Measurements from ENCODE around the gene C16orf92. TPM values are rescaled to one million over a fixed set of nuclear protein-coding genes. Genes with fewer than 3 reads are reported as not detected.

C16orf92 gene
- total RNA-seq, 1 experiment from 2014 or later: not detected

DNA sequence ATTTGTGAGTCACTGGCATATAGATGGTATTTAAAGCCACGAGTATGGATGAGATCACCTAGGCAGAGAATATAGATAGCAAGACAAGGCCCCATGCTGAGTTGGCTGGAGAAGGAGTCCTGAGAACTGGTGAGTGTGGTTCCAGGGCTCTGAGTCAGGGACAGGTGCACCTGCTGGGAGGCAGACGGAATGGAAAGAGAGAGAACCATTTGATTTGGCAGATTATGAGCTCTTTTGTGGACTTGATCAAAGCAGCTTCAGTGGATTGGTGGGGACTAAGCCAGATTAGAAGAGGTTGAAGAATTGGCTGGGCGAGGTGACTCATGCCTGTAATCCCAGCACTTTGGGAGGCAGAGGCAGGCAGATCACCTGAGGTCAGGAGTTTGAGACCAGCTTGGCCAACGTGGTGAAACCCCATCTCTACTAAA is 4.3 kb upstream of the C16orf92 start:
- intact Hi-C loops (cut with micrococcal nuclease; ENCODE audit: unreplicated experiment): no loop called here
- Histone ChIP-seq H3K27ac (ENCODE audit: low read depth, low read length, poor library complexity, severe bottlenecking) (no peak overlapping the region), H3K9me3 (ENCODE audit: low read depth, low read length, poor library complexity, severe bottlenecking) (no peaks in the 10 kb centered on the region), H3K4me1 (ENCODE audit: insufficient read depth, low read length, poor library complexity, severe bottlenecking) (no peaks in the 10 kb centered on the region), H3K27me3 (replicated peaks; ENCODE audit: insufficient read depth, low read depth, low read length, poor library complexity) (no peaks in the 10 kb centered on the region), H3K36me3 (ENCODE audit: insufficient read depth, low read length, poor library complexity, severe bottlenecking) (no peaks in the 10 kb centered on the region), H3K4me3 (ENCODE audit: low read depth, low read length, poor library complexity, severe bottlenecking) (no peak overlapping the region)
- TF ChIP-seq EZH2 (IDR thresholded peaks at IDR 0.05; ENCODE audit: borderline replicate concordance, low read depth, low read length, poor library complexity, severe bottlenecking): no peak
- TF ChIP-seq, protein P1, sequence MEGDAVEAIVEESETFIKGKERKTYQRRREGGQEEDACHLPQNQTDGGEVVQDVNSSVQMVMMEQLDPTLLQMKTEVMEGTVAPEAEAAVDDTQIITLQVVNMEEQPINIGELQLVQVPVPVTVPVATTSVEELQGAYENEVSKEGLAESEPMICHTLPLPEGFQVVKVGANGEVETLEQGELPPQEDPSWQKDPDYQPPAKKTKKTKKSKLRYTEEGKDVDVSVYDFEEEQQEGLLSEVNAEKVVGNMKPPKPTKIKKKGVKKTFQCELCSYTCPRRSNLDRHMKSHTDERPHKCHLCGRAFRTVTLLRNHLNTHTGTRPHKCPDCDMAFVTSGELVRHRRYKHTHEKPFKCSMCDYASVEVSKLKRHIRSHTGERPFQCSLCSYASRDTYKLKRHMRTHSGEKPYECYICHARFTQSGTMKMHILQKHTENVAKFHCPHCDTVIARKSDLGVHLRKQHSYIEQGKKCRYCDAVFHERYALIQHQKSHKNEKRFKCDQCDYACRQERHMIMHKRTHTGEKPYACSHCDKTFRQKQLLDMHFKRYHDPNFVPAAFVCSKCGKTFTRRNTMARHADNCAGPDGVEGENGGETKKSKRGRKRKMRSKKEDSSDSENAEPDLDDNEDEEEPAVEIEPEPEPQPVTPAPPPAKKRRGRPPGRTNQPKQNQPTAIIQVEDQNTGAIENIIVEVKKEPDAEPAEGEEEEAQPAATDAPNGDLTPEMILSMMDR (conservative IDR thresholded peaks at IDR 0.05; ENCODE audit: low read depth, low read length): no peak
- DNase-seq (ENCODE audit: low spot score): no peak
- POLR2A ChIA-PET (ENCODE audit: low non-redundant PET): no interaction called here
- no TSS peak for BruUV-seq (replicated peaks)
- CTCF ChIA-PET: interaction anchor here (0.6 kb wide), 1 partner anchor 9 kb away, joined by 9 read pairs; no protein-coding TSS in a partner anchor

DNA sequence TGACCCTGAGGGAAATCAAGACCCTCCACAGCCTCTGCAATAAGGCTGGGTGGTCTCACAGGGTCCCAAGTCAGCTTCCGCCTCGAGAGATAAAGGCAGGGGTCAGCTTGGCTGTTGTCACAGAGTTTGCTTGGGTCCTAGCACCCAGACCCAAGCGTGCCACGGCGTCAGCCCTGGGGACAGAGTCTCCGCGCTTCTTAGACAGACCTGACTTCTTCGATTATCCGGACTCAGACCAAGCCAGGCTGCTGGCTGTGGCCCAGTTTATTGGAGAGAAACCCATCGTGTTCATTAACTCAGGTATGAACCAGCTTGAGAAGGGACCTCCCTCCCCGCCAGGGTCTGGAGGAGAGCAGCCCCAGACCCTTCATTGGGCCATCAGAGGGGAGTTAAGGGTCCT is 588 bp downstream of the C16orf92 start:
- no peak overlapping the region for H3K4me3 ChIP-seq (ENCODE audit: low read depth, low read length, poor library complexity, severe bottlenecking)
- H3K27ac ChIP-seq (ENCODE audit: low read depth, low read length, poor library complexity, severe bottlenecking): no peak overlapping the region
- POLR2A ChIA-PET (ENCODE audit: low non-redundant PET): interaction anchor here (0.6 kb wide), 1 partner anchor 621 kb away, joined by 7 read pairs; no protein-coding TSS in a partner anchor
- H3K9me3 ChIP-seq (ENCODE audit: low read depth, low read length, poor library complexity, severe bottlenecking): no peaks in the 10 kb centered on the region
- CTCF ChIA-PET: interaction anchor here (0.8 kb wide), 1 partner anchor 9 kb away, joined by 4 read pairs; no protein-coding TSS in a partner anchor
- no TSS peak for BruUV-seq (replicated peaks)
- no peaks in the 10 kb centered on the region for H3K27me3 ChIP-seq (replicated peaks; ENCODE audit: insufficient read depth, low read depth, low read length, poor library complexity)
- intact Hi-C loops (cut with micrococcal nuclease; ENCODE audit: unreplicated experiment): no loop called here
- no peak for TF ChIP-seq EZH2 (IDR thresholded peaks at IDR 0.05; ENCODE audit: borderline replicate concordance, low read depth, low read length, poor library complexity, severe bottlenecking)
- TF ChIP-seq, protein P1 (conservative IDR thresholded peaks at IDR 0.05; ENCODE audit: low read depth, low read length): no peak
- no peaks in the 10 kb centered on the region for H3K4me1 ChIP-seq (ENCODE audit: insufficient read depth, low read length, poor library complexity, severe bottlenecking)
- H3K36me3 ChIP-seq (ENCODE audit: insufficient read depth, low read length, poor library complexity, severe bottlenecking): no peaks in the 10 kb centered on the region
- no peak for DNase-seq (ENCODE audit: low spot score)

DNA sequence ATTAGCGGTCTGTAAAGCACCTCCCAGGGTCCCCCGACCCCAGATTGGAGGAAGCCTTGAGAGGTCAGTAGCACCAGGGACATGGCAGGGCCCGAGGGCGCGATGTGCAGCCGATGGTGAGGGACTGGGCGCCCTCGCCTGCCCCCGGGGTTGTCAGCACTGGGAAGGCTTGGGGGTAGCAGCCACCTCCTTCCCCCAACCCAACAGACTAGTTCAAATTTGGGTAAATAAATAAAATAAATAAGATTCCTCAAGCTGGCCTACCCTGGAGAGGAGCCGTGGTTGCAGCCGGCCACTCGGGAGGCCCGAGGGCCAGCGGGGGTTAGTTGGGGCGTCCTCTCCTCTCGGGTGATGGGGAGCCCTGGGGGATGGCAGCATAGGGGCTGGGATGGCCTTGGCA is 1.5 kb downstream of the C16orf92 start:
- H3K9me3 ChIP-seq (ENCODE audit: low read depth, low read length, poor library complexity, severe bottlenecking): no peaks in the 10 kb centered on the region
- no TSS peak for BruUV-seq (replicated peaks)
- no peak overlapping the region for H3K4me3 ChIP-seq (ENCODE audit: low read depth, low read length, poor library complexity, severe bottlenecking)
- DNase-seq (ENCODE audit: low spot score): no peak
- ChIA-PET CTCF (no interaction called here), POLR2A (ENCODE audit: low non-redundant PET) (no interaction called here)
- no peaks in the 10 kb centered on the region for H3K27me3 ChIP-seq (replicated peaks; ENCODE audit: insufficient read depth, low read depth, low read length, poor library complexity)
- no peaks in the 10 kb centered on the region for H3K36me3 ChIP-seq (ENCODE audit: insufficient read depth, low read length, poor library complexity, severe bottlenecking)
- TF ChIP-seq, protein P1 (conservative IDR thresholded peaks at IDR 0.05; ENCODE audit: low read depth, low read length): no peak
- no peak for TF ChIP-seq EZH2 (IDR thresholded peaks at IDR 0.05; ENCODE audit: borderline replicate concordance, low read depth, low read length, poor library complexity, severe bottlenecking)
- no peak overlapping the region for H3K27ac ChIP-seq (ENCODE audit: low read depth, low read length, poor library complexity, severe bottlenecking)
- H3K4me1 ChIP-seq (ENCODE audit: insufficient read depth, low read length, poor library complexity, severe bottlenecking): no peaks in the 10 kb centered on the region
- intact Hi-C loops (cut with micrococcal nuclease; ENCODE audit: unreplicated experiment): no loop called here

Measured in A673 (cell line).